Stimulated activated CD4-positive, alpha-beta T cell treated with anti-CD3 and anti-CD28 coated beads, Interleukin-12 subunit alpha, Interleukin-12 subunit beta, amount 100 ng/mL, for 4 hours (primary cell): ENCODE results near the gene RHOBTB1.

ENCODE experiments used
- DNase-seq: peaks from one replicate; pipeline ENCODE4 v3.0.0-alpha.2; 2020

Gene RHOBTB1

DNA sequence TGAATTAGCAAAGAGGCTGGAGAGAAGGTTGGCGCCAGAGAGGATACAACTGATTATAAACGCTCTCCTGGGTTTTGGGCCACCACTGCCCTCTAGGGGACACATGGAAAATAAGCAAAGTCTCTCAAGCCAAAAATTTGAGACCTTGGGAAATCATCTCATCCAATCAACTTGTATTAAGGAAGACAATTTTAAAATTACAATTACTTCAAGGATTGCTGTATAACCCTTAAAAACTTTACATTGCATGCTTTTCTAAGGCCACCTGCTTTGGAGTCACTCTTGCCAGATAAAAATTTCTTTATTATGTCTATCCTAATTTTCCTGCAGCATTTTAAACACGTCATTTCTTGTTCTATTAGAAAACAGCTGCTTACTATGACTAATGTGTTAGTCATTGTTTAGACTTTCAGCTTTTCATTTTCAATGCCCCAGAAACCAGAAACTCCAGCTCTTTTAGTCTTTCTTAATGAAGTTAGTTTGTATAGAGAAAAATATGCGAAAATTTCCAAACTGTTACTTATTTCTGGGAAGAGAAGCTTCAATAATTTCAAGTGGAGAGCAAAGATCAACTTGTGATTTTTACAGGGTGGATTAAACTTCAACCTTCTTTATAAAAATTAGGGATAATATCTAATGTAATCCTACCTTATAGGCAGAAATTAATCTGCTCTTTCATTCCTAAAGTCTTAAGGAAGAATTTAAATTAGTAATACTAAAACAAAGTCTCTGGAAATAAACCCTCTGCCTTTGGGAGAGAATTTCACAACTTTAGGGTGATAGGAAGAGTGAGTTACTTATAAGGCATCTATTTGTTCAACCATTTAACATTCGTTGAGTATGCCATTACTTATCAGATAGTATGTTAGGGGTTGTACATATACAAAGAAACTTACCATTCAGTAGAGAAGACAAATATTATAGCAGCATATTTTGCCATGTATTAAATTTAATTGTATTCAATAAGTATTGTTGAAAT, 20.6 kb upstream of the RHOBTB1 start:
- DNase-seq, result peak; percentile 15

DNA sequence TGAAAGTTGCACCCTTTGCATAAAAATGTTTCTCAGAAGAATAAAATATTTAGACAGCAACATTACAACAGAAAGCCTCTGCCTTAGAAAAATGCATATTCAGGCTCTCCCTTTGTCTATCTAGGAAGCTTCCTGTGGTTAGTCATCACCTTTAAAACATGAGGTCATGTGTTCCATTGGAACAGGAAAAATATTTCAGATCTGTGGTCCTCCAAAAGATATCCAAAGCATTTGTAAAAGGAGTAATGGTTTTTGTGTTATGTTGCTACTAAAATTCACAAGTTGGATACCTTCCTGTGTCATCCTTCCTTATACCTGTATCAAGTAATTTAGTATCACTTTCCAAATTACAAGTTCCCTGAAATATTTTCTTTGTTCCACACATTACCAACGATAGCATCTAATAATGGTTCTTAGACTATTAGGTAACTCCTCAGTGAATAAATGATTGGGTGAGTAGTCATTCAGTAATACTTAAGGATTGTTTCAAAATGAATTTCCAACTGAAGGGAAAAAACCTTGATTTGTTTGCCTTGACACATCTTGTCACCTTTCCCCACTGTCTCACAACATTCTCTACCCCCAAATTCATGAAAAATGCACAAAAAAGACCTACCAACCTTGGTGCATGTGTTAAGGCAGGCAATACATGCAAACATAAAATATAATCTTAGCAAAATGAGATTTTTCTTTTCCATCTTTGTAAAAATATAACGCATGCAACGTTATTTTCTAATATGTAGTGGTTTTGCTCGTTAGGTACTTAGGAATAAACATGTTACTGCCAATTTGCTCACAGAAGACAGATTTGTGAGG, 19.7 kb upstream of the RHOBTB1 start:
- no peak for DNase-seq

- DNase-seq, result no peak
These were observed 19.0 kb upstream of the RHOBTB1 start for GRCh38 chr10:60962946-60963345.

DNA sequence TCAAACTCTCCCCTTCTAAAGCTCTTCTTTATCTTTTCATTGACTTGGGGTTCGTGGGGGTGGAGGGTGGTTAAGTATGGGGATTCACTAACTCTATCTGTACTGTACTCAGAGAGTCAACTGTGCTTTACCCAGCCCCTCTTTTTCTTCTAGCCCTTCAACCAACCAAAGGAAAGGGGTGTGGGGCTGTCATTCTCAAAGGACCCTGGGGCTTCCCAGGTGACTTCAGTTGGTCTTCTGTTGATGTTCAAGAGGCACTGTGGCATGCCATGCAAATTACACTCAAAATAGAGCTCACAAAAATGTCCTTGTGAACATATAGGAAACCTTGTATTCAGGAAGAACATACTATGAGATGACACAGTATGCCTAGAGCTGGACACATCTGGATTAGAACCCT, 16.9 kb upstream of the RHOBTB1 start:
- no peak for DNase-seq

- DNase-seq, result no peak
These were observed 16.0 kb upstream of the RHOBTB1 start for GRCh38 chr10:60960031-60960430.

DNA sequence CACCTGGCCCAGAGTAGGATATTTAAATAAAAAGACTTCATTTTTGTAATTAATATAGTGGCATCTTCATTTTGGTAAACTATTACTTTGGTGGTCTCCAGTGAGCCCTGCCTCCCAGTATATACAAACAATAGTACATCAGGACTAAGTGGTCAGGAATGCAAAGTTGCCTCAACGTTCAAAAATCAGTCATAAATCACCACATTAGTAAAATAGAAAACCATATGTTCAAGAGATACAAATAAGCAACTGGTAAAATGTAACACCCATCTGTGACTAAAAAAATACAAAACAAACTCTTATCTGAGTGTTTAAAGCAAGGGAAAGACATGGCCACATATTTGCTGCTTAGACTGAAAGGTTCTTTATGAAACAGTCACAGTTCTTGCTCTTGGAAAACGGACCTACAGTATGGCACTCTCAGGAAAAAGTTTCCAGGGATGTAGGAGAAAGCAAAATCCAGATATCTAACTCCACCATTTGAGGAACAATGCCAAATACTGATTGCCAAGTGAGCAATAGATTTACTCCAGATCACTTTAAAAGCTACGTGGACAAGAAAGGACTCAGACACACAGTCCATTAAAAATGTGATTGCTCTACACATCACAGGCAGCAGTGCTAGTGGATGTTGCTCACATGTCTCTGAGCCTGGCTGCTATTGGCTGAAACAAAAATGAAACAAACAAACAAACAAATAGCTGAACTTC, 15.1 kb upstream of the RHOBTB1 start:
- DNase-seq, result no peak

DNA sequence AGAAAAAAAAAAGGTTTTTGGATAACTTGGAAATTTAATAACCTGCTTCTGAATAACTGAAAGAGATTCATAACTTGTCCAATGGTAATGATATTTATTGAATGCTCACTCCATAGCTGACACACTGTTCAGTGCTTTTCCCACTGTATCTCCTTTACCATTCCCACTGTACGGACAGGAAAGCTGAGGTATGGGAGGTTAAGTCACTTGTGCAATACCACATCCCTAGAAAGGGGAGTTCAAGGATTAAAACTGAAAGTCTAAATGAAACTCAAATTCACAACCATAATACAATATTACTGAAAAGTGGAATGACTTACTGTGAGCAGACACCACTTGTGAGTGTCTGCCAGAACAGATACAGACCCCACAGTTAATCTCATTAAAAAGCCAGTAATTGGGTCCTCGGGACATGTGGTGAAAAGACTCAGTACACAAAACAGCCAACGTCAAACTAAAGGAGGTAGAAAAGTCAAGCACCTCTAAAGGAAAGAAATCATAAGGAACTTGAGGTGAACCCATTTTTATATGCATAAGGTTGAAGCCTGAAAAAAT, 13.8 kb upstream of the RHOBTB1 start:
- no peak for DNase-seq

DNA sequence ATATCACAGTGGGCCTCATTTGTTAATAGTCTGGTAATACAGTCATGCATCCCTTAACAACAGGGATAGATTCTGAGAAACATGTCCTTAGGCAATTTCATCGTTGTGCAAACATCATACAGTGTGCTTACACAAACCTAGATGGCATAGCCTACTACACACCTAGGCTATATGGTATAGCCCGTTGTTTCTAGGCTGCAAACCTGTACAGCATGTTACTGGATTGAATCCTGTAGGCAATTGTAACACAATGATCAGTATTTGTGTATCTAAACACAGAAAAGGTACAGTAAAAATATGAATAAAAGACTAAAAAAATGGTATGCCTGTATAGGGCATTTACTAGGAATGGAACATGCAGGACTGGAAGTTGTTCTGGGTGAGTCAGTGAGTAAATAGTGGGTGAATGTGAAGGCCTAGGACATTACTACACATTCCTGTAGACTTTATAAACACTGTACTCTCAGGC, 12.0 kb upstream of the RHOBTB1 start:
- no peak for DNase-seq

GRCh38 chr10:60955316-60955715, 11.3 kb upstream of the RHOBTB1 start:
- no peak for DNase-seq

GRCh38 chr10:60954035-60954434, 10.1 kb upstream of the RHOBTB1 start:
- DNase-seq, result no peak

- no peak for DNase-seq
These were observed 9.4 kb upstream of the RHOBTB1 start for GRCh38 chr10:60953420-60953819.

DNA sequence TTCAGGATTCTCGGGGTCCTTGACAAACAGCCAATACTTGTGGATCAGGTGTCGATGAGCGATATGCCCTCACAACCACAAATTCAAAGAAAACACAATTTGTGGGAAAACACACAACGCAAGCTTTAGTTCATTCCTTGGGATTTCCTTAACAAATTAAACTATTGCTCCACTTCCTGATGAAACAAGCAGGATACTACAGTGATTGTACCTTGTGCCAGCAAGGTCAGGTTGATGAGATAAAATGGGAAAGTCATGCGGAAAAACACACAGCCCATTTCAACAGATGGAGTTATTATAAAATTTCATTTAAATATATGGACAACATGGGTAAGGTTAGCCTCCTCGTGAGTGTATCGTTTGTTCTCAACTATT, 8.8 kb upstream of the RHOBTB1 start:
- no peak for DNase-seq

DNA sequence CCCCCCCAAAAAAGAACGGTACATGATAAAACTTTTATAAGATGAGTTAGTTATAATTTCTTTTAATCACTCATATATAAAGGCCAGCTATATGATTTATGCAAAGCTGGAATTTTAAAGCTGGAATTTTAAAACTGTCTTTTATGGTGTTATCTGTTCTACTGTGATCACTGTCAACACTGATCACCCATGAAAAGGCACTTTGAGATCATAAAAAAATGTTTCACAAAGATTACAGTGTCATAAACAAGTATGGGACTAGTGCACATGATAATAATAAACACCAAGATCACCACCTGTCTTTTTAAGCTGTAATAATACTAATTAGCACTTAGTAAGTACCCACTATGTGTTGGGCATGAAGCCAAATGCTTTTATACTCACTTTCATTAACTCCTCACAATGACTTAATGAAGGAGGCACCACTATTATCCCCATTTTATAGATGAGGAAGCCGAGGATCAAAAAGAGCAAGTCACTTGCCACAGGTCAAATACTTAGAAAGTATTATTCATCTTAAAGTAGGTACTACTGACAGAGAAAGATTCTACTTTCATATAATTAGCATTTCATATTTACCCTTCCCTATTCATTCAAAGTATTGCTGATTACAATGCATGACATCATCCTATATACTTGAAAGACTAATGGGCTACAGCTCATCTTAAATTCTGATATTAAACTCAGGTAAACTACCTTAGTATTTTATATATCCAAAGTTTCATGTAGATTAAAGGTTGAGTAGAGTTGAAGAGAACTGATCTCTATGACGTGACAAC, 8.3 kb upstream of the RHOBTB1 start:
- no peak for DNase-seq

- no peak for DNase-seq
These were observed 7.3 kb upstream of the RHOBTB1 start for GRCh38 chr10:60951272-60951724.

GRCh38 chr10:60950300-60950699, 6.3 kb upstream of the RHOBTB1 start:
- no peak for DNase-seq

- no peak for DNase-seq
These were observed 4.9 kb upstream of the RHOBTB1 start for GRCh38 chr10:60948851-60949250.

GRCh38 chr10:60944910-60945297, 919 bp upstream of the RHOBTB1 start:
- no peak for DNase-seq

DNA sequence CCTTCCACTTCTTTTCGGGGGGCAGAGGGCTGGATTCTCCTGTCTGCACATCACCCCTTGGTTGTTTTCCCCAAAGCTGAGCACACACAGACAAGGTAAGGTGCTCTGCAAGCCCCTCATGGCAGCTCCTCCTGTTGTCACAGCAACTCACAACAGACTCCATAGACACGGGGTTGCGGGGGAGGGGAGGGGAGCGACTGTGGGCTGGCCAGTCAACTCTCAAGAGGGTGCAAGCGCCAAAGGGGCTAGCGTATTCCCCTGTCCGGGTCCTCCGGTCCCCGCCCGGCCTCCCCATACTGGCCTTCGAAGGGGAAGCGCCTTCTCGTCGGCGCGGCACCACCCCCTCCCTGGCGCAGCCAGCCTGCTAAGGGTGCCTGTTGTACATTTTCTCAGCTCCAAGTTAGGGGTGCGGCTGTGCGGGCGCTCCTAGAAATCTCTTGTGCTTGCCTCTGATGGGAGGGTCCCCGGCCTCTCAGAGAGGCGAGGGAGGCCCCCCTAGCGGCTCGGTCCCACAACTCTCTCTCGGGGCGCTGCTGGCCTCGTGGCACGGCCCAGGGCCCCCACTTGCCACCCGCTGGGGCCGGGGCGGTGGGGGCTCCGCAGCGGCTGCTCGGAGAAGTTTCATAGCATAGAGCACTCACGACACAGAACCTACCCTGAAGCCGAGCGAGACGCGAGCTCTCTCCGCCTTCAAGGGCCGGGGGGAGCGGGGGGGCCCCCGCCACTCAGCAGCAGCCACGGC, 498 bp downstream of the RHOBTB1 start:
- DNase-seq, result peak; percentile 5

DNA sequence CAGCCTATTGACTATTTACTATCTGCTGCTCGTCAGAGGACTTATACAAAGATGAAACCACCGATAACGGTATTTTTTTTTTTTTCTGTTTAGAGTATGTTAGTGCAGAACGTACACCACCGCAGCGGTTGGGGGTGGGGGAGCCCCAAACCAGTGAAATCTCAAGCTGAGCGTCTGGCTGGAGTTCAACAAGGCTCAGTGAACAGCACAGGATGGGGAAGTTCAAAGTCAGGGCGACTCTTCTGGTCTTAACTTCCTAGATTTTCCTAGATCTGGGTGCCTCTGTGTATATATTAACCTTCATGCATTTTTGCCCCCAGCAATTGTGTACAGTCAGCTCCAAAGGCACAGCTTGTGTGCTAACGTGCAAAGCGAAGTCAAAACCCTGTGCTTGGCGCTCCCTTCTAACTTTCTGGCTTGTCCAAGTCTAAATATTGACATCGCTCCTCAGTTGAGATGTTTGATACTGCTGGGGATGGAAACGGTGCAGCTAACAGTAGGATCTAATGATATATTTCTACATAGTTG, 1.1 kb downstream of the RHOBTB1 start:
- DNase-seq, result peak; percentile 2

- no peak for DNase-seq
These were observed 1.7 kb downstream of the RHOBTB1 start for GRCh38 chr10:60942134-60942787.
